HG02981 (cell line): ENCODE measurements around the gene PGLYRP1.

Source experiments
- ATAC-seq: cut with Tn5 transposase; IDR thresholded peaks from one replicate; pipeline ENCODE4 v1.9.1; 2021; ENCODE audit warnings: mild to moderate bottlenecking, moderate library complexity; ENCODE audit not compliant: unreplicated experiment

Gene PGLYRP1

DNA sequence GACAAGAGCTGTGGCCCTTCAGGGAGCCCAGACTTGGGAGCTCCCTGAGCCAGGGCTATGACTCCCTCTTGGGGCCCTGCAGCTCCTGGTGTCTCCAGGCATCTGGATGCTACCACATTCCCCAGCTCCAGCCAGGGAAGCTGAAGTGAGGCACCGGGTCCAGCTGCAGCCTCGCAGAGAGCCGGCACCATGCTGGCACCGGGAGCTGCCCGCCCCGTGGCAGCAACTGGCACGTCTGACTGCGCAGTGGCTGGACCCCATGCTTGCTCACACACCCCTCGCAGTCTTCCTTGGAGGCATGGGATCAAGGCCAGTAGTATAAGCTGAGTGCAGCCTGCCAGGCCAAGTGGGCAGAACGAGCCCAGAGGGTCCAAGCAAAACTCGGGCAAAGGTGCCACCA is 10.5 kb upstream of the PGLYRP1 start:
- no peak for ATAC-seq

DNA sequence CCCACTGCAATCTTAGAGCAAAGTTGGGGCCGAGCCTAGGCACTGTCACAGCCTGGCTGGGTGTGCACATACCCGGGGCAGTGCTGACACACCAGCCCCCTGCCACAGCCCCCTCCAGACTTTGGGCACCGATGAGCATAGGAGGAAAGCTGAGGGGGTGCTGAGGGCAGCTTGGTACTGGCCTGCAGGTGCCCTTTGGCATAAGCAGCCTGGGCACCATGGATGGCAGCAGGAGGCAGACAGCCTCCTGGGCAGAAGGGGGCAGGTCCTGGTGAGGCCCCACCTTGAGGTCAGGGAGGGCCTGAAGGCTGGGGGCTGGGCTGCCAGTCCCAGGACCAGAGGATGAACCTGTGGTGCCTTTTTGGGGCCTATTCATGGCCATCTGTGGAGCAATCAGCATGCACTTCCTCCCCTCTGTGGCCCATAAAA is 9.8 kb upstream of the PGLYRP1 start:
- no peak for ATAC-seq

DNA sequence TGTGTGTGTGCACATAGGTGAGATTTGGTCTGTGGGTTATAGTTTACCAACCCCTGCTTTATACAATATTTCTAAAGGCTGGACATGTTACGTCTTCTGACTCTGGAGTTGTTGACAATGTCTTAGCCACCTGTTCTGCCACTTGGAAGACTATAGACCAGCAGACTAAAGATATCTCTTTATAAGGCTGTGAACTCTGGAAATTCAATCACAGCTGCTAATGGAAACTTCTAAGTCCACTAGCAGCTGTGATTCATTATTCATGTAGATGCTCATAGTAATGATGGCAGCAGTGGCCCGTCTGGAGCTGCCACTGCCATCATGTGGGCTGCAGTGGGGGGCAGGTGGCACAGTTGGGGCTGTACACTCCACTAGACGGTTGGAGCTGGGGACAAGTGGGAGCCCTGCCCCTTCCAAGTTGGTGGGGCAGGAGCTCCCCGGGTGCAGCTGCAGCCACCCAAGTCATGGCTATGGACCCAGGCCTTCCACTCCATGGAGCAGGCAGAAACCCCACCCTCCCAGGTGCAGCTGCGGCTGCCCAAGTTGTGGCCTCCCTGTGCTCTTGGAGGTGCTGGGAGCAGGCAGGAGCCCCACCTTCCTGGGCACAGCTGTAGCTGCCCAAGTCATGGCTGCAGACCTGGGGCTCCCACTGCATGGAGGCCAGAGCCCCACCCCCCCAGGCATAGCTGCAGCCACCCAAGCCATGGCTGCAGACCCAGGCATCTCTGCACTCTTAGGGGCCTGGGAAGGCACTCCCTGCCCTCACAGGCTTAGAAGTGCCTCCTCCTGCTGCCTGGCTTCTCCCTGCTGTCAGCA is 9.1 kb upstream of the PGLYRP1 start:
- no peak for ATAC-seq

DNA sequence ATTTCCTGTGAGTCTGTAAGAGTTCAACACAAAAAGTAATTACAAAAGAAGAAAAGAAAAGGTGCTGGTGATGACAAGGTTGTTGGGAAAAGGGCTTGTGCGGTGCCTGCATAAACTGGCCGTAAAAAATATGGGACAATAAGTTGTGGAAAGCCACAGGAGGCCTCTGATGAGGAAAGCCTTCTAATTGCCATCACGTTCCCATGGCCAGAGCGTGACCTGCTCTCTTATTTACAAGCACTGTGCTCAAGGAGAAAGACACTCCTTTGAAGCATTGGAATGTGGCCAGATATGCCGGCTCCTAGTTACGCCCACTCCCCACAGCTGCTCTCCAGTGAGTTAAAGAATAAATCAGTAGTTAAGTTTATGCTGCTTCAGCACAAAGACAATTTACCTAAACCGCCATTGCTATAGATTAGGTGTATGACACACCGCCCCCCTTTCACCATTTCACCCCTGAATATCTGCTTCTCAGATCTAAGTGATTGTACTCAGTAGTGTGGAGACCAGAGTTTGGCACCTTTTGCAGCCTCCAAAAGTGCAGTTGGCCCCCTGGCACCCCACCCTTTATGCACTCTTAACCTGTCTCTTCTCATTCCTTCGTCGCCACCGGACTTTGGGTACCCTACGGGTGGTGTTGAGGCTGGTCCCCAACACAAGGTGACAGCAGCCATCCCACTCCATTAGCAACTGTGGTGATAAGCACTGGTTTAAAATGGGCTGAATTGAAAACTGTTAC is 8.1 kb upstream of the PGLYRP1 start:
- no peak for ATAC-seq

DNA sequence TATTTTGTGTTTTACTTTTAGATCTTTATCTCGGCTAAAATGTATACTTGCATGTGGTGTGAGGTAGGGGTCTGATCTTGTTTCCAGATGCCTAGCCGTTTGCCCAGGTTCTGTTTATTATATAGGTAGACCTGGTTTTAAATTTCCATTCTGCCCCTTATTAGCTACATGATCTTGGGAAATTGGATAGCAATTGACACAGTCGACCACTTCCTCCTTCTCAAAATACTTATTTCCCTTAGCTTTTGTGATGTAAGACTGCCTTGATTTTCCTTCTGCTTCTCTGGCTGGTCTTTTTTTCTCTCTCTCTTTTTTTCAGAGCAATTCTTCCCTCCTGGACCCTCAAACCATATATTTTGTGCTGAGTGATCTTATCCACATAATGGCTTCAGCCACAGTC is 3.0 kb upstream of the PGLYRP1 start:
- ATAC-seq: no peak

DNA sequence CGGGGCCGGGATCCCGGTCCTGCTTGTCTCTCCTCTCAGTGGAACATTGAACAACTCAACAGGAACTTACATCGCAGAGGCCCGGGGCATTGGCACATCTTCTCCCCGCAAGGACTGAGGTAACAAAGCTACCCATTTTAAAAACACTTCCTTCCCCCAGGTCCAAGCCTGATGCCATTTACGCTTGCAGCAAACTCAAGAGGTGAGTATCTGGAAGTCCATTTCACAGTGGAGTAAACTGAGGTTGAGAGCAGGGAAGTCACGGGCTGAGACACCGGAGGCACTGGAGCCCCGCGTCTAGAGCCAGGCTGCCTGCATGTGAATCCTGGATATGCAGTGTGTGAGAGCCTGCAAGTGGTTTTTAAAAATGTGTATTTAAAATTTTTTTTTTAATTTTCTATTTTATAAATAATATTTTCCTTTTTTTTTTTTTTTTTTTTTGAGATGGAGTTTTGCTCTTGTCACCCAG is 492 bp upstream of the PGLYRP1 start:
- no peak for ATAC-seq

DNA sequence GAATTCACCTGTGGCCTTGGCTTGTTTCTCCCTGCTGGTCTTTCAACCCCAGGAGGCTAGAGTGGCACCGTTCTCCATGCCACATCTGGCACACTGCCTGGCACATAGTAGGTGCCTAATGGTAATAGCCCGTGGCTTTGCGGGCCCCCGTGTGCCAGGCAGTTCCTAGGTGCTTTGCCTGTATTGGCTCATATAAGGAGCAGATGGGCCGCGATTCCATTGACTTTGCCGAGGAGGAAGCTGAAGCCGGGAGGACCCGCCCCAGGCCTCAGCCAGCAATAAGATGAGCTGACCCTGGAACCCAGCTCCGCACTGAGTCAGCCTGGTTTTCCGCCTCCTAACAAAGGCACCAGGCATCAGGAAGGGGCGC is 807 bp downstream of the PGLYRP1 start:
- ATAC-seq: no peak

DNA sequence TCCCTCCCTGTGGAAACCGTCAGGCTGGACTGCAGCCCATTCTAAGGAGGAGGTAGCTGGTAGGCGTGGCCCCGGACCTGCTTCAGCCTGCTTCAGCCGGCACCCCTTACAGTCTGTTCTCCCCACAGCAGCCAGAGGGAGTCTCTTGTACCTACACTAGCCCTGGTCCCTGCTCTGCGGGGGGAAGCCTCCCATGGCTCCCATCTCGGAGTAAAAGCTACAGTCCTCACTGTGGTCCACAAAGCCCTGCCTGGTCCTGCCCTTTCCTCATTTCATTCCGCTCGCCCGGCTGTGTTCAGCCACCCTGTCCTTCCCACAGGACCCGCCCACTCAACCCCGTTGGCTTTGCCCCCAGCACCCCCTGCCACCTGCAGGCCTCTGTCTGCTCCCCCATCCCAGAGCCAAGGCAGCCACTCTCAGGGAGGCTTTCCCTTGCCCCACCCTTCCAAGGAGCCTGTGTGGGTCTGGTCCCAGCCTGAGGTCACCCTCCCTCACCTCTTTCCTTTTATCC is 1.3 kb downstream of the PGLYRP1 start:
- ATAC-seq: no peak

DNA sequence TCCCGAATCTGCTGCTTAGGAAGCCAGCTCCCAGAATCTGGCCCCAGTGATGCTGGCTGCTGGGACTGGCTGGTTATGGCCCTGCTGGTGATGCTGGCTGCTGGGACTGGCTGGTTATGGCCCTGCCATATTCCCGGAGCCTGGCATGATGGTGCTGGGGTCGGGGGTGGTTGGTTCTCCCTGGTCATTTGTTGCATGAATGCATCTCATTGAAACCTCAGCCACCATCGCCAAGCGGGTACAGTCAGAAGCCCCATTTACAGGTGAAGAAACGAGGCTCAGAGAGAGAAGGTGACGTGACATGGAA is 2.1 kb downstream of the PGLYRP1 start:
- no peak for ATAC-seq

DNA sequence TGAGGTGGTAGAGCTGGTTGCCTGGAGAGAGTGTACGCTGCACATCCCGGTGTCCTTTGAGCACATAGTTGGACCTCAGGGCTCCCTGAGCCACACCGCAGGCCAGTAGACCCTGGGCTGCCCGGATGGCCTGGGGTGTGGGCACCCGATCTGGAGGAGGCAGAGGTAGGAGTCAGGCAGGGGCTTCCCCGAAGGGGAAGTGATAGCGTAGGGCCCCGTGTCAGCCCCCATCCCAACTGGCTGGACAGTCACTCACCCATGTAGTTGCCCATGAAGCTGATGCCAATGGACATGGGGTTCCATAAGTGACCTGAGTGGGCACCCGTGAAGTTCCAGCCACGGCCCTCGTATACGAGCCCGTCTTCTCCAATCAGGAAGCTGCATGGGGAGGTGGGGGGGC is 3.6 kb downstream of the PGLYRP1 start:
- ATAC-seq: no peak

DNA sequence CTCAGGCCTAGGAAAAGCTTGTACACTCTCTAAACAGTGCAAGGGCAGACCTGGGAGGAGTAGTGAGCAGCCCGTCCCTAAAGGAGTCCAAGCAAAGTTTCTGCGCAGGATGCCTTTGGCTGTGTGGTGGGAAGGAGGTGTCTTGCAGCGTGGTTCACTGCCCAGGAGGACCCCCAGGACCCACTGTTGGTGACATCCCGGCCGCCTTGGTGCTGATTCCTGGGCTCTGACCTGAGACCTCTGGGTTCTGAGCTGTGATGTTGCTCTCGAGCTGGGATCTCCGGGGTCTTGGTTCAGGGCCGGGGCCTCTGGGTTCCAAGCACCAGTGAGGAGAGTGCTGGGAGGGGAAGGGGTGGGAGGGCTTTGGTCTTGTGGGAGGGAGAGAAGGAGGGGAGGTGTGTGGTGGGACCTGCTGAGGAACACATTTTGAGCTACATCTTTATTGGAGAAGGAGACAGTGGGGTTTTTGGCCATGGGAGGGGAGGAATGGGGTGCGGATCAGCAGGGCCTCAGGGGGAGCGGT is 4.1 kb downstream of the PGLYRP1 start:
- ATAC-seq: no peak

DNA sequence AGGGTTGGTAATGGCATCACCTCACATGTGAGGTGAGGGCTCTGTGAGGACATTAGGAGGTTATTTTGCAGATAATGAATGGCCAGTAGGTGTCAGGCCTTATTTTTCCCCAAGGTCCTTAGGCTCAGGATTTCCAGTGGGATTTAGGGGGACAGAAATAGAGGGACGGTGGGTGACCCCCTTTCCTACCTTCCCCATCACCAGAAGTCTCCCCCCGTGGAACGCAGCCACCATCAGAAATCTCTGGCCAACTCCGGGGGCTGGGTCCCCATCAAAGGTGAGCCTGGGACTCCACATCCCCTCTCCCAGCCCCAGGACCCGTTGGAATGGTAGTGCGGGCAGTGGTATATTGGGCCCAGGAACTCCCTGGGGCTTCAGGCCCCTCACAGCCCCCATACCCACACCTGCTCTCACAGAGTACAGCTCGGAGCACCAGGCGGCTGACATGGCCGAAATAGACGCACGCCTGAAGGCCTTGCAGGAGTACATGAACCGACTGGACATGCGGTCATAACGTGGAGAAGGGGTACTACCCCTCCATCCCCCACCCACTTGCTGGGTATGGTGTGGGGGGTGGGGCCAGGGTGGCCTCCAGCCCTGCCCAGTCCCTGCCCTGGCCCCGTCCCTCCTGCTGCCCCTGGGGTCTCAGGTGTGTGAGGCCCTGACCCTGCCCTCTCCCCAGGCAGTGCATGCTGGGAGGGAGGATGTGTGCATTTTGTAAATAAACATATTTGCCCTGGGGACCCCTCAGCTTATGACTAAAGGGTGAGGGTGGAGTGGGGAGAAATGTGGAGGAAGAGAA is 4.8 kb downstream of the PGLYRP1 start:
- no peak for ATAC-seq

DNA sequence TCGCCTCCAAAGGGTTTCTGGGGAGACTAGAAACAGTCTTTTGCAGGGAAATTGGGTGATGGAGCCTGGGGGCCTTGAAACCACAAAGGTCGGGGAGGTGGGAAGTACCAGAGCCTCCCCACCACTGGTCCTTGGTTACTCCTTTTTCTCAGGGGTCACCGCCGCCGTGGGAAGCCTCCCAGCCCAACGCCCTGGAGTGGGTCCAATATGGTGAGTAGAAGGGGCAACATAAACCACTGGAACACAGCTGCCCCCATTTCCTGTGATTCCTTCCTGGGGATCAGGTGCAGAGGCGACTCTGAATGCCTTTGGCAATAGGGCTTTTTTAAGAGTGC is 5.8 kb downstream of the PGLYRP1 start:
- ATAC-seq: no peak

DNA sequence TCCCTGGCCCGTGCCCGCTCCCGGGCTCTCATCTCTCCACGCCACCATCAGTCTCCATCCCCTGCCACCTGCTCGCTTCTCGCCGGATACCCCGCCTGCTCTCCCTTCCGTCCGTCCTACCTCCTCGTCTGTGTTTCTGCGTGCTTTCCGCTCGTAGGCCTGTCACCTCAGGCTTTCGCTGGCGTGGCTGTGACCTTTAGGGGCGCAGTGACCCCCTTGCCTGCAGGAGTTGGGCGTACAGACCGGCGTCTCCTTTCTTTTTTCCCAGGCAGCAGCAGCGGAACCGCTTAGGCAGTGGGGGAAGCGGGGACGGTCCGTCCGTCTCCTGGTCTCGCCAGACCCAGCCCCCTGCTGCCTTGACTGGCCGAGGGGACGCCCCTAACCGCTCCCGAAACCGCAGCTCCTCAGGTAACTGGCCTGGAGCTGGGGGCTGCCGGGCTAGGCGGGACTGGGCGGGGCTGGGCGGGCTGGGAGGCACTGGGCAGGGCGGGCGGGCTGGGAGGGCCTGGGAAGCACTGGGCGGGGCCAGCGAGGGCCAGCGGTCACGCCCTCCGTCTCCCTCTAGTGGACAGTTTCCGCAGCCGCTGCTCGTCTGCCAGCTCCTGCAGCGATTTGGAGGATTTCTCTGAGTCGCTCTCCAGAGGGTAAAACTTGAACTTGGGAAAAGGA is 6.3 kb downstream of the PGLYRP1 start:
- ATAC-seq: peak; percentile 58

DNA sequence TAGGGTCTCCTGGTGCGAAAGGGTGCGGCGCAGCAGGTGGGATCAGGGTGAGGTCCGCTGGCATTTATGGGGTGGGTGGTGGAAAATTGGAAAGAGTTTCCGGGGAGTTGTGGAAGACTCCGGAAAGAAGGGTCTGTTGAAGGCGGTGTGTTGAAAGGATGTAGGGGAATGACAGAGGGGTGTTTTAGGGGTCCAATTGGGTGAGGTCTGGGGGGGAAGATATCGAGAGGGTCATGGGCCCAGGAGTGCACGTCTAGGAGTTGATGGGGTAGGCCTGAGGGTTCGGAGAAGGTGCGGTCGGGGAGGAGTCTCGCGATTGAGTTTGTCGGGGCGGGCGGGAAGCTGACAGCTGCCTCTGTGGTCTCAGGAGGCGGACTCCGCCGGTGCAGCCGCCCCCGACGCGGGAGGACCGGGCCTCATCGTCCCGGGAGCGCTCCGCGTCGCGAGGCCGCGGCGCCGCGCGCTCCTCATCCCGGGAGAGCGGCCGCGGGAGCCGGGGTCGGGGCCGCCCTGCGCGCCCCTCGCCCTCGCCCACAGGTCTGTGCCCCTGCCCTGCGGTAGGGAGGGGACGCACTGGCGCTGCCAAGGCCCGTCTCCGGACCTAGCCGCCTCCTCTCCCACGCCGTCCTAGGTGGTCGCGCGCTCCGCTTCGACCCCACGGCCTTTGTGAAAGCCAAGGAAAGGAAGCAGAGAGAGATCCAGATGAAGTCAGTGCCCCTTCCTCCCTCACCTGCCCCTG is 7.0 kb downstream of the PGLYRP1 start:
- no peak for ATAC-seq

DNA sequence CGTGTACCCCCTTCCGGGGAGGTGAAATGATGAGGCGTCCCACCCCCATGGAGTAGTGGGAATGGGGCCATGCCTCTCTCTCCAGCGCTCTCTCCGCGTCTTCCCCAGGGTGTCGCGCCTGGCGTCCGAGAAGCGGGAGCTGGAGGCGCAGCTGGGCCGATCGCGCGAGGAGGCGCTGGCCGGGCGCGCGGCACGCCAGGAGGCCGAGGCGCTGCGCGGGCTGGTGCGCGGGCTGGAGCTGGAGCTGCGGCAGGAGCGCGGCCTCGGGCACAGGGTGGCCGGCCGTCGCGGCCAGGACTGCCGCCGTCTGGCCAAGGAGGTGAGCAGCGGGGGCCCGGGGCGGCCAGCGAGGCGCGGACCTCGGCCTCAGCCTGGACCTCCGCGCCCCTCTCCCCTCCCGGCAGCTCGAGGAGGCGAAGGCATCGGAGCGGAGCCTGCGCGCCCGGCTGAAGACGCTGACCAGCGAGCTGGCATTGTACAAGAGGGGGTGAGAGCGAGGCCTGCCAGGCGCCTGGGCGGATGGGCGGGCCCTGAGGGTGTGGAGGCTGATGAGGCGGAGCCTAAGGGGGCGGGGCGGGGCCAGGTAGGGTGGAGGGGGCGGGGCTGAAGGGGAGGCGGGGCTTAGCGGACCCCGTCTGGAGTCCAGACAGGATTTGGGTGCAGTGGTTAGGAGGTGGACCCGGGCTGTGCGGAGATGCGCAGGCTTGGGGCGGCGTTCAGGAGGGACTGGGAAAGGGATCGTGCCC is 7.7 kb downstream of the PGLYRP1 start:
- ATAC-seq: no peak

DNA sequence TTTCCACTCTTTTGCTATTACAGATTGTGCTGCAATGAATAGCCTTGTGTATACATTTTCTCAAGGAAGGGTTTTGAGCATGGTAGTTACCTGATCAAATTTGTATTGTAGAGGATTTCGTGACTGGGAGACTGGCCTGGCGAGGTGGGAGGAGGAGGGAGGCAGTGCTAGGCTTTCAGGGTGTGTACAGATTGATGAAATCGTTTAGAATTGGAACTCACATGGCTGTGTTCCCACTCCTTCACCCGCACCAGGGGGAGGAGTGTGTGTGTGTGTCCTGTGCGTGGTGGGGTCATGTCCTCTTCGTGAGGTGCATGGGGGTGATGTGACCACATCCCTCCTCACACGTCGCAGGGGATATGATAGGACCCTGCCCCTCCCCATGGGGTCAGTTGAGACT is 8.3 kb downstream of the PGLYRP1 start:
- ATAC-seq: no peak

DNA sequence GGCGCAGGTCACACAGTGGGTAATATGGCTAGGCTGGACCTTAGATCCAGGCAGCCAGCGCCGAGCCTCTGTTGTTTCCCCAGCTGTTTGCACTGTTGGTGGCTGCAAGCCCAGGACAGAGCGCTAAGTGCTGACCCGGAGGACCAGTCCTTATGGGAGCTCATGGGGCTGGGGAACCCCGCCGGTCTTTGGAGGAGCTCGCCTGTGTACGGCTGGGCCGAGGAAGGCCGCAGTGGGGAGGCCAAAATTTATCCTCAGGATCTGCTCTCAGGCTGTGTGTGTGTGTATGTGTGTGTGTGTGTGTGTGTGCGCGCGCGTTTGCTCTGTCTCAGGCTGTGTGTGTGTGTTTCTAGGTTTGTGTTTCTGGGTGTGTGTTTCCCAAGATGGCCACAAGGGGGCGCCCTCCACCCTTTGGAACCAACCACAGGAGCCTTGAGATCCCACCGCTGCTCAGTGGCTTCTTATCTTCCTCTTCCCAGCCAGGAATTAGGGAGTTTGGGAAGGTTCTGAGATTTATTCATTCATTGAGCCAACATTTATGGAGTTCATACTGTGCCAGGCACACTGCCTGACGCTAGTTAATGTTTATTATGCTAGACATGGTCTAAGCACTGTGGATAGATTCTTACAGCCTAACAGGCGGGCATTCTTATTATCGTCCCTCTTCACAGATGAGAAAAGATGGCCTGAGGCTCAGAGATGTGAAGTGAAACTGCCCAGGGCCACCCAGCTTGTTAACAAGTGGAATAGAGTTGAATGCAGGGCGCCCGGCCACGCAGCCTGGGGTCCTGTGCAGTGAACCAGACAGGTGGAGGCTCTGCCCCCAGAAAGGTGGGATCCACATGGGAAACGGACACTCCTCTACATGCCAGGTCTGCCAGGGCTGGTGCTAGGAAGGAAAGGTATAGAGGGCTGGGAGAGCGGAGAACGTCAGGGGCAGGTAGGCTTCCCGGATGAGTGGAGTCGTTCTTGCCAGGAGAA is 13.0 kb downstream of the PGLYRP1 start:
- ATAC-seq: no peak
